PFSK-1 (cell line): ENCODE data around the gene OR7D4. TPM values are rescaled to one million over a fixed set of nuclear protein-coding genes. Genes with fewer than 3 reads are reported as not detected.

Experiments
- FOXP2 ChIP-seq: optimal IDR thresholded peaks from 2 replicates; pipeline ENCODE3; 2011; ENCODE audit warnings: borderline replicate concordance, control low read depth, inconsistent platforms; ENCODE audit not compliant: insufficient read depth; ENCODE audit errors: extremely low read length, extremely low read depth
- POLR2AphosphoS5 ChIP-seq: IDR thresholded peaks from 2 replicates; pipeline ENCODE4 v1.6.1; 2012; ENCODE audit warnings: low read depth, mild to moderate bottlenecking, control low read depth, low read length, moderate library complexity
- SIN3A ChIP-seq: IDR thresholded peaks from 2 replicates; pipeline ENCODE4 v1.6.1; 2012; ENCODE audit warnings: mild to moderate bottlenecking, low read length, moderate library complexity, borderline replicate concordance; ENCODE audit not compliant: insufficient read depth
- TAF1 ChIP-seq: IDR thresholded peaks from 2 replicates; pipeline ENCODE4 v1.6.1; 2012; ENCODE audit warnings: low read length, control low read depth, borderline replicate concordance; ENCODE audit not compliant: insufficient read depth
- polyA plus RNA-seq: library from polyadenylated mRNA; unstranded; fragments of >200 nt; gene quantifications from one replicate; pipeline ENCODE4 v1.2.1, GENCODE V29; 2012; ENCODE audit warnings: low read depth, missing spikeins; ENCODE audit not compliant: insufficient read length
- TF ChIP-seq, protein P1 (sequence below), 2 experiments: IDR thresholded peaks; 2 replicates each; pipeline versions ENCODE4 v1.6.1 to v1.8.0; 2011 to 2012; ENCODE audit warnings: low read depth in 2 of 2, low read length in 2 of 2, control low read depth in 1 of 2, inconsistent platforms in 1 of 2, mild to moderate bottlenecking in 1 of 2, moderate library complexity in 1 of 2; ENCODE audit not compliant: insufficient read depth in 1 of 2

The OR7D4 gene
- polyA plus RNA-seq, result not detected

GRCh38 chr19:9219489-9219888, at the start of gene OR7D4:
Gene OR7D4 (minus strand): TSS chr19:9219589. CDS start chr19:9214837, 4,752 bp downstream.
- TF ChIP-seq SIN3A, result no peak
- TF ChIP-seq TAF1, result no peak
- TF ChIP-seq, protein P1, sequence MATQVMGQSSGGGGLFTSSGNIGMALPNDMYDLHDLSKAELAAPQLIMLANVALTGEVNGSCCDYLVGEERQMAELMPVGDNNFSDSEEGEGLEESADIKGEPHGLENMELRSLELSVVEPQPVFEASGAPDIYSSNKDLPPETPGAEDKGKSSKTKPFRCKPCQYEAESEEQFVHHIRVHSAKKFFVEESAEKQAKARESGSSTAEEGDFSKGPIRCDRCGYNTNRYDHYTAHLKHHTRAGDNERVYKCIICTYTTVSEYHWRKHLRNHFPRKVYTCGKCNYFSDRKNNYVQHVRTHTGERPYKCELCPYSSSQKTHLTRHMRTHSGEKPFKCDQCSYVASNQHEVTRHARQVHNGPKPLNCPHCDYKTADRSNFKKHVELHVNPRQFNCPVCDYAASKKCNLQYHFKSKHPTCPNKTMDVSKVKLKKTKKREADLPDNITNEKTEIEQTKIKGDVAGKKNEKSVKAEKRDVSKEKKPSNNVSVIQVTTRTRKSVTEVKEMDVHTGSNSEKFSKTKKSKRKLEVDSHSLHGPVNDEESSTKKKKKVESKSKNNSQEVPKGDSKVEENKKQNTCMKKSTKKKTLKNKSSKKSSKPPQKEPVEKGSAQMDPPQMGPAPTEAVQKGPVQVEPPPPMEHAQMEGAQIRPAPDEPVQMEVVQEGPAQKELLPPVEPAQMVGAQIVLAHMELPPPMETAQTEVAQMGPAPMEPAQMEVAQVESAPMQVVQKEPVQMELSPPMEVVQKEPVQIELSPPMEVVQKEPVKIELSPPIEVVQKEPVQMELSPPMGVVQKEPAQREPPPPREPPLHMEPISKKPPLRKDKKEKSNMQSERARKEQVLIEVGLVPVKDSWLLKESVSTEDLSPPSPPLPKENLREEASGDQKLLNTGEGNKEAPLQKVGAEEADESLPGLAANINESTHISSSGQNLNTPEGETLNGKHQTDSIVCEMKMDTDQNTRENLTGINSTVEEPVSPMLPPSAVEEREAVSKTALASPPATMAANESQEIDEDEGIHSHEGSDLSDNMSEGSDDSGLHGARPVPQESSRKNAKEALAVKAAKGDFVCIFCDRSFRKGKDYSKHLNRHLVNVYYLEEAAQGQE (IDR thresholded peaks at IDR 0.05; ENCODE audit: insufficient read depth in 1 of 2, low read depth in 2 of 2, low read length in 2 of 2), result no peak
- no peak for TF ChIP-seq POLR2AphosphoS5
- TF ChIP-seq FOXP2, result no peak

DNA sequence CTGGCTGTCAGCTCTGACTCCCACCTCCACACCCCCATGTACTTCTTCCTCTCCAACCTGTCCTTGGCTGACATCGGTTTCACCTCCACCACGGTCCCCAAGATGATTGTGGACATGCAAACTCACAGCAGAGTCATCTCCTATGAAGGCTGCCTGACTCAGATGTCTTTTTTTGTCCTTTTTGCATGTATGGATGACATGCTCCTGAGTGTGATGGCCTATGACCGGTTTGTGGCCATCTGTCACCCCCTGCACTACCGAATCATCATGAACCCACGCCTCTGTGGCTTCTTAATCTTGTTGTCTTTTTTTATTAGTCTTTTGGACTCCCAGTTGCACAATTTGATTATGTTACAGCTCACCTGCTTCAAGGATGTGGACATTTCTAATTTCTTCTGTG, 31.8 kb upstream of the OR7D4 start:
- TF ChIP-seq FOXP2, result no peak
- TF ChIP-seq, protein P1 (IDR thresholded peaks at IDR 0.05; ENCODE audit: insufficient read depth in 1 of 2, low read depth in 2 of 2, low read length in 2 of 2), result no peak
- TF ChIP-seq POLR2AphosphoS5, result no peak
- TF ChIP-seq SIN3A, result no peak
- no peak for TF ChIP-seq TAF1

- no peak for TF ChIP-seq SIN3A
- no peak for TF ChIP-seq TAF1
- no peak for TF ChIP-seq FOXP2
- TF ChIP-seq, protein P1 (IDR thresholded peaks at IDR 0.05; ENCODE audit: insufficient read depth in 1 of 2, low read depth in 2 of 2, low read length in 2 of 2), result no peak
- no peak for TF ChIP-seq POLR2AphosphoS5
Measured at GRCh38 chr19:9250630-9251029, 31.2 kb upstream of the OR7D4 start, which contains the start of gene OR7E24. Gene OR7E24 (plus strand): TSS chr19:9250930. CDS start chr19:9251044, 114 bp downstream.

DNA sequence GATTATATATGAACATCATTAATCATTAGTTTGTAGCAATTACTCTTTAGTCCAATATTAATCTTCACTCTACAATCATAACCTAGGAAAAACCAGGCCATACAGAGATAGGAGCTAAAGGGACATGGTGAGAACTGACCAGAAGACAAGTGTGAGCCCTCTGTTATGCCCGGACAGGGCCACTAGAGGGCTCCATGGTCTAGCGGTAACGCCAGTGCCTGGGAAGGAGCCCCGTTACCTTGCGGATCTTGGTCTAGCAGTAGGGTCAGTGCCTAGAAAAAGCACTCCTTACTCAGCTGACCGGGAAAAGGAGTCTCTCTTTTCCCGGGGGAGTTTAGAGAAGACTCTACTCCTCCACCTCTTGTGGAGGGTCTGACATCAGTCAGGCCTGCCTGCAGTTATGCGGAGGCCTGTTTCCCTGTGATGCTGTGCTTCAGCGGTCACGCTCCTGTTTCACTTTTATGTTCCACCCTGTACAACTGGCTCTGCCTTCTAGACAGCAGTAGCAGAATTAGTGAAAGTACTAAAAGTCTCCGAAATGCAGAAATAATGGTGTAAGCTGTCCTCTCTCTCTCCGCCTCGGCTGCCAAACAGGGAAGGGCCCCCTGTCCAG, 13.8 kb downstream of the OR7D4 start:
- TF ChIP-seq, protein P1 (IDR thresholded peaks at IDR 0.05; ENCODE audit: insufficient read depth in 1 of 2, low read depth in 2 of 2, low read length in 2 of 2), result no peak
- TF ChIP-seq SIN3A, result no peak
- no peak for TF ChIP-seq TAF1
- no peak for TF ChIP-seq FOXP2
- TF ChIP-seq POLR2AphosphoS5, result no peak

DNA sequence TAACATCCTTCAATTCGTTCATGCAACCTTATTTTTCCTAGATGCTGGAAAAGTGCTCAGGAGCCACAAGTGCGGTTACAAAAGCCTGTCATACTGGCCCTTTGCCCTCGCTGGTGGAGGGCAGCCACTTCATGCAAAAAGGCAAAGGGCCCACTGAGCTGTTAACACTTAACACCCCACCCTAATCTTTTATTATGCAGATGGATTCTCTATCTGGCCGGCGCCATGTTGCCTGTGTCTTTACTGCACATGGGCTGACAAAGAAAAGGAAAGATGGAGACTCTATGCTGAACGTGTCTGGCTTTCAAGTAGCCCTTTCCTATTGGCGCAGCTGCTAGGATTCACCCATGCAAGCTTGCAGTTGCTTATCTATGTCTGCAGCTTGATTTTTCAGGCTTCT, 29.9 kb downstream of the OR7D4 start:
- TF ChIP-seq FOXP2 (no peak), POLR2AphosphoS5 (no peak), SIN3A (no peak), TAF1 (no peak)
- TF ChIP-seq, protein P1 (IDR thresholded peaks at IDR 0.05; ENCODE audit: insufficient read depth in 1 of 2, low read depth in 2 of 2, low read length in 2 of 2), result no peak
